ENCODE results near the gene BCKDHA. TPM values are rescaled to one million over a fixed set of nuclear protein-coding genes. Genes with fewer than 3 reads are reported as not detected.

The BCKDHA gene
- total and polyA plus RNA-seq, 9 of the 15 experiments (the other 6 are each of a cell fraction or from before 2014, with no cell fraction given), result 4.5 to 52.5 (median 14.1) TPM

- no peak overlapping the region for H3K9ac ChIP-seq (ENCODE audit: insufficient read depth in 1 of 2, low read depth in 2 of 2, low read length in 2 of 2)
- ChIA-PET POLR2A (interaction anchor here (0.6 kb wide), 1 partner anchor 23 kb away, joined by 3 read pairs; no protein-coding TSS in a partner anchor), CTCF (ENCODE audit: low intra/inter-chr PET ratio) (no interaction called here)
- no peak overlapping the region for H2AFZ ChIP-seq (ENCODE audit: low read depth, low read length)
- DNase-seq (ENCODE audit: extremely low read depth in 1 of 4, low spot score in 3 of 4) (no peak), ATAC-seq (no peak), FAIRE-seq (no peak)
- intact Hi-C loops (cut with micrococcal nuclease), result no loop called here
- peaks cover 19% of the 10 kb centered on the region for H3K79me2 ChIP-seq (ENCODE audit: control insufficient read depth, insufficient read depth, low read length)
- peaks cover 5 to 6% of the 10 kb centered on the region in 2 experiments; a peak in 3 of 5 replicates for H3K4me1 ChIP-seq (replicated peaks in 1 of 2; ENCODE audit: control insufficient read depth in 2 of 2, insufficient read depth in 2 of 2, low read length in 2 of 2)
- no peaks in the 10 kb centered on the region for H4K20me1 ChIP-seq (replicated peaks; ENCODE audit: control insufficient read depth, insufficient read depth, low read length)
- no peak overlapping the region for H3K4me2 ChIP-seq (ENCODE audit: insufficient read depth, low read length)
- no peaks in the 10 kb centered on the region for H3K27me3 ChIP-seq (ENCODE audit: control insufficient read depth in 2 of 2, insufficient read depth in 2 of 2, low read length in 2 of 2)
- no peaks in the 10 kb centered on the region for H3K9me1 ChIP-seq (ENCODE audit: control insufficient read depth, insufficient read depth, low read length)
- H3K36me3 ChIP-seq (ENCODE audit: control insufficient read depth, insufficient read depth, low read length), result no peaks in the 10 kb centered on the region
- no peak overlapping the region for H3K27ac ChIP-seq (ENCODE audit: extremely low read depth, low read depth, low read length)
- in situ Hi-C loops (cut with MboI), result no loop called here
- no TSS peak for BruUV-seq (replicated peaks)
- H3K9me3 ChIP-seq (replicated peaks; ENCODE audit: control insufficient read depth, insufficient read depth, low read depth, low read length), result no peaks in the 10 kb centered on the region
- TF ChIP-seq ZSCAN29 (IDR thresholded peaks at IDR 0.05), result no peak
- TF ChIP-seq SIRT6 (IDR thresholded peaks at IDR 0.05; ENCODE audit: low read depth, low read length), result no peak
- TF ChIP-seq XRCC4 (IDR thresholded peaks at IDR 0.05; ENCODE audit: extremely low read depth, insufficient read depth, insufficient read length), result no peak
- no peak for TF ChIP-seq BHLHE40 (IDR thresholded peaks at IDR 0.05; ENCODE audit: low read length)
- no peak for TF ChIP-seq TEAD2 (tag; IDR thresholded peaks at IDR 0.05)
- no peak for TF ChIP-seq ZNF696 (CRISPR knock-in tag; conservative IDR thresholded peaks at IDR 0.05)
- TF ChIP-seq ZC3H8 (IDR thresholded peaks at IDR 0.05), result no peak
- no peak for TF ChIP-seq ARID3B (CRISPR knock-in tag; IDR thresholded peaks at IDR 0.05; ENCODE audit: borderline replicate concordance)
- no peak for TF ChIP-seq ZNF561 (CRISPR knock-in tag; conservative IDR thresholded peaks at IDR 0.05)
- TF ChIP-seq CREBBP (IDR thresholded peaks at IDR 0.05; ENCODE audit: low read depth, low read length), result no peak
- TF ChIP-seq BRF2 (IDR thresholded peaks at IDR 0.05; ENCODE audit: borderline replicate concordance, insufficient read depth, insufficient read length), result no peak
- TF ChIP-seq BDP1 (IDR thresholded peaks at IDR 0.05; ENCODE audit: insufficient read depth, insufficient read length), result no peak
- TF ChIP-seq HOMEZ (CRISPR knock-in tag; IDR thresholded peaks at IDR 0.05), result no peak
- TF ChIP-seq NCOA4 (IDR thresholded peaks at IDR 0.05; ENCODE audit: partially characterized antibody), result no peak
- no peak for TF ChIP-seq FOXK2 (conservative IDR thresholded peaks at IDR 0.05 in 1 of 2, IDR thresholded peaks at IDR 0.05 in 1 of 2; ENCODE audit: low read depth in 2 of 2)
- no peak for TF ChIP-seq NFIC (IDR thresholded peaks at IDR 0.05)
- TF ChIP-seq NFE2L1 (tag; IDR thresholded peaks at IDR 0.05; ENCODE audit: borderline replicate concordance, low read depth), result no peak
- H3K4me3 ChIP-seq, result no peak overlapping the region
- WGBS (ENCODE audit: insufficient coverage, low coverage, missing lambda C conversion rate), result 55% methylated on average over 3 of the region's 3 CpGs
Observed at GRCh38 chr19:41402010-41402409, 4.4 kb downstream of the BCKDHA start.

Measured in K562 (cell line).